ENCODE results near the gene RUNX1.

DNA sequence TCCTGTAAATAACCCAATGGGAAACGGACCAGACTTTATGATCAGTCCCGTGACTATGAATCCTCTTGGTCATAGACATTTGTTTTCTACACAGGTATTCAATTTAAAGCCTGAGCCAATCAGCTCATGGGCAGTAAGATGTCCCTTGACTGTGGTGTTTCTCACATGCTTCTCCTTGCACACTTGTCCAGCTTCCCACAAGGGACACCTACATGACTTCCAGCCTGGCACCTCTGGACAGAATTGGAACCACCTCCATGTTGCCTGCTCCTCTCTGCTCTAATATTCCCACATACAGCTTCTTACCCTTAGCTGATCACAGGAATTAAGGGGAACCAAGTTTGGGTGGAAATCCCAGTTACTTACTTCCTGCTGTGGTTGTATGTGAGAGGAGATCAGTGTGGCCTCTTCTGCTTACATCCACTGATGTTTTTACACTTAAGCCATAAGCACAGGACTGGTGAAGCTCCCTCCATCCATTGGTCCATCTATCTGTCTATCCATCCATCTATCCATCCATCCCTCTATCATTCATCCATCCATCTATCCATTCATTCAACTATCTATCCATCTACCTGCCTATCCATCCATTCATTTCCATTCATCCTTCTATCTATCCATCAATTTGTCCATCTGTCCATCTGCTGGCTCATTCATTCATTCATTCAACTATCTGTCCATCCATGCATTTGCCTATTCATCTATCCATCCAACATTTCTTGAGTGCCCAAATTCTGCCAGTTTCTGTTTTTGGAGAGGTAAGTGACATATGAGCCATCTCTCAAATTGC, 16.4 kb downstream of the RUNX1 start:
- TF ChIP-seq, protein P1, sequence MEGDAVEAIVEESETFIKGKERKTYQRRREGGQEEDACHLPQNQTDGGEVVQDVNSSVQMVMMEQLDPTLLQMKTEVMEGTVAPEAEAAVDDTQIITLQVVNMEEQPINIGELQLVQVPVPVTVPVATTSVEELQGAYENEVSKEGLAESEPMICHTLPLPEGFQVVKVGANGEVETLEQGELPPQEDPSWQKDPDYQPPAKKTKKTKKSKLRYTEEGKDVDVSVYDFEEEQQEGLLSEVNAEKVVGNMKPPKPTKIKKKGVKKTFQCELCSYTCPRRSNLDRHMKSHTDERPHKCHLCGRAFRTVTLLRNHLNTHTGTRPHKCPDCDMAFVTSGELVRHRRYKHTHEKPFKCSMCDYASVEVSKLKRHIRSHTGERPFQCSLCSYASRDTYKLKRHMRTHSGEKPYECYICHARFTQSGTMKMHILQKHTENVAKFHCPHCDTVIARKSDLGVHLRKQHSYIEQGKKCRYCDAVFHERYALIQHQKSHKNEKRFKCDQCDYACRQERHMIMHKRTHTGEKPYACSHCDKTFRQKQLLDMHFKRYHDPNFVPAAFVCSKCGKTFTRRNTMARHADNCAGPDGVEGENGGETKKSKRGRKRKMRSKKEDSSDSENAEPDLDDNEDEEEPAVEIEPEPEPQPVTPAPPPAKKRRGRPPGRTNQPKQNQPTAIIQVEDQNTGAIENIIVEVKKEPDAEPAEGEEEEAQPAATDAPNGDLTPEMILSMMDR (IDR thresholded peaks at IDR 0.05) = no peak
- no peak for TF ChIP-seq ZFX (IDR thresholded peaks at IDR 0.05; ENCODE audit: borderline replicate concordance)

All from 22Rv1 (cell line).